ENCODE results near the gene PIP5K1C.
A peak's percentile ranks its signal among the peaks of the same experiment; 100 is the strongest.

PIP5K1C gene

DNA sequence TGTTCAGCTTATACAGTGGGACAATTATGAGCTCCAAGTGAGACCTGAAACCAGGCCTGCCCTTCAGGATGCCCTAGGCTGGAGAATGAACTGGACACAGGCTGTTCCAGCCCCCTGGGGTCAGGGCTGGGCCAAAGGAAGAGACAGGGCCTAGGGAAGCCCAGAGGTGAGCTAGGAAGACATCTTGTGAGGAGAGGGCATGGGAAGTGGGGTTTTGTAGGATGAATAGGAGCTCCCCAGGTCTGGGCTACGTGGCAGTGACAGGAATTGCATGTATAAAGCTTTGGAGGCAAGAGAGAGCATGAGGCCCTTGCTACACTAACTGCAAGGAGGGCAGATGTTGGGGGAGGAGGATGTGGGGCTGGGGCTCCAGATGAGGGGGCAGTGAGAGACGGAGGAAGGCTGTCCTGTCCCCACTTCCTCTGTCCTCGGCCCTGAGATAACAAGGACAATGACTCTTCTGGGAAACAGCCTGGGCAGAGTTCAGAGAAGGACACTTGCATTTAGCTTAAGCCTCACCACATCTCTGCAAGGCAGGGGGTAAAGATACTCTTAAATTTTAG lies 92.1 kb downstream of the PIP5K1C start:
- Histone ChIP-seq H3K27me3 (ENCODE audit: control insufficient read depth, insufficient read depth, low read length) (peaks cover 11% of the 10 kb centered on the region), H3K4me1 (ENCODE audit: control insufficient read depth, insufficient read depth, low read length) (peaks cover 27% of the 10 kb centered on the region), H3K36me3 (ENCODE audit: control insufficient read depth, insufficient read depth, low read length) (no peaks in the 10 kb centered on the region), H3K4me3 (ENCODE audit: low read length) (no peak overlapping the region), H3K9ac (ENCODE audit: low read length) (no peak overlapping the region), H3K9me3 (ENCODE audit: control insufficient read depth, low read length) (no peaks in the 10 kb centered on the region)

DNA sequence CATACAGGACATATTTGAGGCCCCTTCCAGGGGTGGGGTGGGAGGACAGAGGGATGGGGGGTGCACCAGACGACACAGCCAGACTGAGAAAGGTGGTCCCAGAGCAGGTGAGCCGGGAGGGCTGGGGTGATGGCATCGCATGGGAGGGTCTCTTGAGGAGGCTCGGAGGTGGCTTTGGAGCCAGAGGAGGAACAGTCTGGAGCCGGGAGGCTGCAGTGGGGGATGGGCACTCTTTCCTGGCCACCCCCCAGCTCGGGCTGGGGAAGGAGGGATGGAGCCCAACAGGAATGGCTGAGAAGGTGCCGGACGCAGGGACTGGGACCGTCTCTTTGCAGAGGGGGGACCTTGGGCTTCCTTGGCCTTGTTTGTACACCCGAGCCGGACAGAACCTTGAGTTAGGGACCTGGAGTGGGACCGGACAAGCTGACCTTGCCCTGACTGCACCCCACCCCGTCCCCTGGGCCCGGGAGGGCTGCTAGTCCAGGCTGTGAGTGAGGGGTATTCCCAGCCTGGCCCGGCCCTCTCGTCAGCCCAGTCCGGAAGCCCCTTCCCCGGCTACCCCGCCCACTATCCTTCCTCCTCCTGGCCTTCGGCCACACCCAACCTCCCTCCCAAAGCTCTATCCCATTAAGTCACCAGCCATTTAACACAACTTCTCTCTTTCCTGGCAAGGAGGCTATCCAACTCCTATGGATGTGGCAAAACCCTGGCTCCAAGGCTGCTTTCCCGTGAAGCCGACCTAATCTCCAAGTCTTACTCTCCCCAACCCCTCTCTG lies 92.8 kb downstream of the PIP5K1C start:
- H3K27me3 ChIP-seq (ENCODE audit: control insufficient read depth, insufficient read depth, low read length): peaks cover 11% of the 10 kb centered on the region
- H3K4me1 ChIP-seq (ENCODE audit: control insufficient read depth, insufficient read depth, low read length): peaks cover 27% of the 10 kb centered on the region
- no peaks in the 10 kb centered on the region for H3K36me3 ChIP-seq (ENCODE audit: control insufficient read depth, insufficient read depth, low read length)
- peak overlapping the region; percentile 15 for H3K9ac ChIP-seq (ENCODE audit: low read length)
- no peaks in the 10 kb centered on the region for H3K9me3 ChIP-seq (ENCODE audit: control insufficient read depth, low read length)
- H3K4me3 ChIP-seq (ENCODE audit: low read length): no peak overlapping the region

DNA sequence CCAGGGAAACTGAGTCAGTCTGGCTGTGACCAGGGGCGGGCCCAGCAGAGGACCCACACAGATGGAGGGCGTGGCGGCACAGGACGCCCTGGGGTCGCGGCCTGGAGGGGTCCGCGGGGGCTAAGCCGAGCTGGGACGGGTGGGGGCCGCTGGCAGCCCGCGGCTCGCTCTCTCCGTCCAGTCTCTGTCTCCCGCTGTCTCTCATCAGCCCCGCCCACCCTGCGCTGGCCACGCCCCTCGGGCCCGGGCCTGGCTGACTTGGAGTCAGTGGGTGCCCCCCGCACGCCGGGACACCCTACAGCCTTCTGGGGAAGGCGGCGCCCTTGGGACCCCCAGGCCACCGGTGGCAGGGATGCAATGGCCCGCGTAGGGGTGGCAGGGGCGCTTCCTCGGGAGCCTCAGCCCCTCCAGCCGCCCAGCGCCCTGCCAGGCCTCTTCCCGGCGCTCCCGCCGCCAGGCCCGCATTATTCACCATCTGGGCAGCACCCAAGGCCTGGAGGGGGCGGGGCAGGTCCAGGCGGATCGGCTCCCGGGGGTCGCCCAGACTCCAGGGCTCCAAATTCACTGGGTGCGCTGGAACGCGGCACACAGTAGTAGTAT lies 93.5 kb downstream of the PIP5K1C start, which contains the start of gene TBXA2R:
TBXA2R (minus strand) TSS at position 186 of the 600 bp plus-strand sequence. CDS start 6,241 bp downstream, outside the sequence.
- H3K9ac ChIP-seq (ENCODE audit: low read length): peak within 1 kb of the TSS; percentile 22
- no peak within 1 kb of the TSS for H3K4me3 ChIP-seq (ENCODE audit: low read length)
- H3K9me3 ChIP-seq (ENCODE audit: control insufficient read depth, low read length): no peaks in the 10 kb centered on the region
- H3K4me1 ChIP-seq (ENCODE audit: control insufficient read depth, insufficient read depth, low read length): peaks cover 27% of the 10 kb centered on the region
- peaks cover 11% of the 10 kb centered on the region for H3K27me3 ChIP-seq (ENCODE audit: control insufficient read depth, insufficient read depth, low read length)
- H3K36me3 ChIP-seq (ENCODE audit: control insufficient read depth, insufficient read depth, low read length): no peaks in the 10 kb centered on the region

DNA sequence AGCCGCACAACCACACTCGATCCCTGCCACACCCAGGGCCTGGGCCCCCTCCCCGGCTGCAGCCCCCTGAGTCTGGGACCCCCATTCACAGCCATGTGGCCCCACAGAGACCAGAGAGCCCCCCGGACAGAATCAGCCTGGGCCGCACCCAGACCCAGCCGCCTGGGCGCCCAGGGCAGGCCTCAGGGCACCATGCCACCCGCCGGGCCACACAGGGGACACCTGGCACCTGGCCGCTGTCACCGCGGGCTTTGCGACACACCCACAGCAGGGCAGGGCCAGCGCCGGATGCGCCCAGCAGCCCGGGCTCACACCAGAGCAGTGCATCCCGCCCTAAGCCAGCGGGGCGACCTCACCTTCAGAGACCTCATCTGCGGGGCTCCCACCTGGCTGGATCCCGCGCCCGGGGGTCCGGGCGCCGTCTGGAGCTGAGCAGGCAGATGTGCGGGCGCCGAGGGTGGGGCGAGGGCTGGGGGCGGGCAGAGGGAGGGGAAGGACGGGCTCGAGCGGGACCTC lies 94.0 kb downstream of the PIP5K1C start:
- Histone ChIP-seq H3K36me3 (ENCODE audit: control insufficient read depth, insufficient read depth, low read length) (no peaks in the 10 kb centered on the region), H3K4me1 (ENCODE audit: control insufficient read depth, insufficient read depth, low read length) (peaks cover 27% of the 10 kb centered on the region), H3K27me3 (ENCODE audit: control insufficient read depth, insufficient read depth, low read length) (peaks cover 11% of the 10 kb centered on the region), H3K9me3 (ENCODE audit: control insufficient read depth, low read length) (no peaks in the 10 kb centered on the region), H3K9ac (ENCODE audit: low read length) (no peak overlapping the region), H3K4me3 (ENCODE audit: low read length) (no peak overlapping the region)

DNA sequence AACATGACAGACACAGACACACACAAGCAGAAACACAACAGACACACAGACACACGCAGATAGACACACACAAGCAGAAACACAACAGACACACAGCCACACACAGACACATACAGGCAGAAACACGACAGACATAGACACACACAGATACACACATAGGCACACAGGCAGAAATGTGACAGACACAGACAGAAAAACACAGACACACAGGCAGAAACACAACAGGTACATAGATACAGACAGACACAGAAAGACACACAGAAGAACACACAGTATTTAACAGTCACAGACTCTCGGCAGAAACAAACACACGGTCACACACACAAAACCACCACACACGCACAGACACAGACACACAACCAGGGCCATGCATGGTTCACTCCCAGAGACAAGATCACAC lies 94.5 kb downstream of the PIP5K1C start:
- H3K9me3 ChIP-seq (ENCODE audit: control insufficient read depth, low read length): no peaks in the 10 kb centered on the region
- H3K27me3 ChIP-seq (ENCODE audit: control insufficient read depth, insufficient read depth, low read length): peaks cover 11% of the 10 kb centered on the region
- no peaks in the 10 kb centered on the region for H3K36me3 ChIP-seq (ENCODE audit: control insufficient read depth, insufficient read depth, low read length)
- peaks cover 27% of the 10 kb centered on the region for H3K4me1 ChIP-seq (ENCODE audit: control insufficient read depth, insufficient read depth, low read length)
- H3K4me3 ChIP-seq (ENCODE audit: low read length): no peak overlapping the region
- H3K9ac ChIP-seq (ENCODE audit: low read length): no peak overlapping the region

DNA sequence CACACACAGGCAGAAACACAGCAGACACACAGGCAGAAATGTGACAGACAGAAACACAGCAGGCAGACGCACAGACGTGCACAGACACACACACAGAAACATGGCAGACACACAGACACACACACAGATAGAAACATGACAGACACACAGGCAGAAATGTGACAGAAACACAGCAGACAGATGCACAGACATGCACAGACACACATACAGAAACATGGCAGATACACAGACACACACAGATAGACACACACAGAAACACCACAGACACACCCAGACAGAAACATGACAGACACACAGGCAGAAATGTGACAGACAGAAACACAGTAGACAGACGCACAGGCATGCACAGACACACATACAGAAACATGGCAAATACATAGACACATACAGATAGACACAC lies 94.9 kb downstream of the PIP5K1C start:
- Histone ChIP-seq H3K27me3 (ENCODE audit: control insufficient read depth, insufficient read depth, low read length) (peaks cover 11% of the 10 kb centered on the region), H3K4me3 (ENCODE audit: low read length) (no peak overlapping the region), H3K9ac (ENCODE audit: low read length) (no peak overlapping the region), H3K9me3 (ENCODE audit: control insufficient read depth, low read length) (no peaks in the 10 kb centered on the region), H3K4me1 (ENCODE audit: control insufficient read depth, insufficient read depth, low read length) (peaks cover 27% of the 10 kb centered on the region), H3K36me3 (ENCODE audit: control insufficient read depth, insufficient read depth, low read length) (no peaks in the 10 kb centered on the region)

DNA sequence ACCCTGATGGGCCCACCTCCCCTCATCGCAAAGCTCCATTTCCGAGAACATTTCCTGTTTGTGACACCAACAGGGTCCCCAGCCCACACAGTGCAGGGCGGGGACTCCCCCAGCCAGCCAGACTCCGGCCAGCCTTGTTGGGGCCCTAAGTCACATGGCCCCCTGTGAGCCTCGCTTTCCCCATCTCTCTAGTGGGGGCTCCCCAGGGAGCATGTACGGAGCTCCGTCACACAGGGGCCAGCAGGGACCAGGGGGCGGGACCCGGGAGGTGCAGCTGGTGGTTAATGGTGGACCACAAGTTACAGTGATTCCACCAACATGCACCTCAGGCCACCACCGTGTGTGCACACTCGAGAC lies 95.3 kb downstream of the PIP5K1C start:
- Histone ChIP-seq H3K4me3 (ENCODE audit: low read length) (no peak overlapping the region), H3K9ac (ENCODE audit: low read length) (no peak overlapping the region), H3K27me3 (ENCODE audit: control insufficient read depth, insufficient read depth, low read length) (peaks cover 11% of the 10 kb centered on the region)

DNA sequence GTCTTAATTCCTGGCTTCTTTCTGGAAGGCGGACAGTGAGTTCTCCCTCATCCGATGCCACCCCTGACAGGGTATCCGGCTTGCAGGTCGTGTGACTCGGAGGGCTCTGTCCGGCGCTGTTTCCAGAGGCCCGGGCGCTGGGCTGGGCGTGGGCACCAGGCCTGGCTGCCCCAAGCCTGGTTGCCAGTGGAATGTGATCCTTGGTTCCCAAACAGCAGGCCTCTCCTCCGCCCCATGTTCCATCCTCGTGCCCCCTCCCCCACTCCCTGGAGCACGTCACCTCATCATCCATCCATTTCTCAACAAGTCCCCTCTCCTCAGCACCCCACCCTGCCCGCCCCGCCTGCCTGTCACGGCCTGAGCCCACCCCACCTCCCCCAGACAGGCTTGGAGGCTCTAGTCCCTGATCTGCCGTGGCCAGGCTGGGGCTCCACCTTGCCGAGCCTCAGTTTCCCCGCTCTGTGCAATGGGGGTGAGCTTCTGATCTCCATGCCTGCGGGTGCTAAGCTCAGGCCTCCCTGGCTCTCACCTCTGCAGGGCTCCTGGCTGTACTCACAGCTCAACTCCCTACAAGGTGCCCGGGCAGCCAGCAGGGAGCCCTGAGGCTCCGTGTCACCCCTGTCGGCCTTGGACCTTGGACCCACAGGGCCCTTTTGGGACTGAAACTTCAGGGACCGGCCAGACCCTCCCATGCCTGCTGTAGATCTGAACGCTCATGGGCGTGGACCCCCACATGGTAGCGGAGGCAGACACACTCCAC lies 95.9 kb downstream of the PIP5K1C start:
- Histone ChIP-seq H3K9me3 (ENCODE audit: control insufficient read depth, low read length) (no peaks in the 10 kb centered on the region), H3K4me3 (ENCODE audit: low read length) (no peak overlapping the region), H3K36me3 (ENCODE audit: control insufficient read depth, insufficient read depth, low read length) (no peaks in the 10 kb centered on the region), H3K27me3 (ENCODE audit: control insufficient read depth, insufficient read depth, low read length) (peaks cover 11% of the 10 kb centered on the region), H3K4me1 (ENCODE audit: control insufficient read depth, insufficient read depth, low read length) (peaks cover 27% of the 10 kb centered on the region), H3K9ac (ENCODE audit: low read length) (no peak overlapping the region)

More for the DNA sequence above, 95.3 kb downstream of the PIP5K1C start:
- Histone ChIP-seq H3K36me3 (ENCODE audit: control insufficient read depth, insufficient read depth, low read length) (no peaks in the 10 kb centered on the region), H3K4me1 (ENCODE audit: control insufficient read depth, insufficient read depth, low read length) (peaks cover 27% of the 10 kb centered on the region), H3K9me3 (ENCODE audit: control insufficient read depth, low read length) (no peaks in the 10 kb centered on the region)

DNA sequence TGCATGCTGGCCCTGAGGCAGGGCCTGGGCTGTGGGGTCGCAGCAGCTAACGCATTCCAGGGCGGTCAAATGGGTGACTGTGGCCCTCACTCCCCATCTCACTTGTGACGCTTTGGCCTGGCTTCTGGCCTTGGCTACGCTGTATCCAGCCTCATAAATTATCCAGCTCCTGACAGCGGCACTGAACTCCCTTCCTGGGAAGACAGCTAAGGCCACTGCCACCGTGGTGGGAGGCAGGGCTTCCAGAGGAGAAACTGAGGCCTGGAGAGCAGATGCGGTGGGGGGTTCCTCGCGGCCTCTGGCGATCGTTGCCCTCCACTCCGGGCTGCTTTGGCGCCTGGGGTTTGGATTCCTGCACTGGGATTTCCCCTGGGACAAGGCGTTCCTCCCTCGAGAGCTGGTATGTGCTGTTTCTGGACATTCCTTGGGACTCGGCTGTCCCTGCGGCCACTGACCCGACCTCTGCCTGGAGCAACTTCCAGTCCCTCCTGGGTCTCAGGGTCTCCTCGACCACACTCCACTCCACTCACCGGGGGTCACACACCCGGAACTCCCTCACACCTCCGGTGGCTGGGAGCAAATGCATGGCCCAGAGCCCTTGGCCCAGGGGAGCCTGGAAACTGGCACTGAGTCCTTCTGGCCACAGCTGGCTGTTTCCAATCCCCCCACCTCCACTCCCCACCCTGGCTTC lies 97.0 kb downstream of the PIP5K1C start:
- Histone ChIP-seq H3K9ac (ENCODE audit: low read length) (no peak overlapping the region), H3K9me3 (ENCODE audit: control insufficient read depth, low read length) (no peaks in the 10 kb centered on the region), H3K36me3 (ENCODE audit: control insufficient read depth, insufficient read depth, low read length) (no peaks in the 10 kb centered on the region), H3K4me3 (ENCODE audit: low read length) (no peak overlapping the region), H3K27me3 (ENCODE audit: control insufficient read depth, insufficient read depth, low read length) (peaks cover 11% of the 10 kb centered on the region), H3K4me1 (ENCODE audit: control insufficient read depth, insufficient read depth, low read length) (peaks cover 27% of the 10 kb centered on the region)

DNA sequence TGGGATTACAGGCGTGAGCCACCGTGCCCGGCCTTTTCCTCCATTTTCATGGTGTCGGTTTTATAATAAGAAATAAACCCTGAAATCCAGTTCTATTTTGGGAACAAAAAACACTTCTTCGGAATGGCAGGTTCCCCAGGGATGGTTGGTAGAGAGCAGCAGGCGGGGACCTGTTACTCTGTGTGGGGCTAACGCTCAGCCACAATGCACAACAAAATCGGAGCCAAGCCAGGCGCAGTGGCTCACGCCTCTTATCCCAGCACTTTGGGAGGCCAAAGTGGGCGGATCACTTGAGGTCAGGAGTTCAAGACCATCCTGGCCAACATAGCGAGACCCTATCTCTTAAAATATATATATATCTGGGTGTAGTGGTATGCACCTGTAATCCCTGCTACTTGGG lies 99.2 kb downstream of the PIP5K1C start:
- Histone ChIP-seq H3K4me3 (ENCODE audit: low read length) (no peak overlapping the region), H3K9ac (ENCODE audit: low read length) (no peak overlapping the region), H3K36me3 (ENCODE audit: control insufficient read depth, insufficient read depth, low read length) (no peaks in the 10 kb centered on the region), H3K4me1 (ENCODE audit: control insufficient read depth, insufficient read depth, low read length) (peaks cover 7% of the 10 kb centered on the region), H3K9me3 (ENCODE audit: control insufficient read depth, low read length) (no peaks in the 10 kb centered on the region), H3K27me3 (ENCODE audit: control insufficient read depth, insufficient read depth, low read length) (peaks cover 6% of the 10 kb centered on the region)

DNA sequence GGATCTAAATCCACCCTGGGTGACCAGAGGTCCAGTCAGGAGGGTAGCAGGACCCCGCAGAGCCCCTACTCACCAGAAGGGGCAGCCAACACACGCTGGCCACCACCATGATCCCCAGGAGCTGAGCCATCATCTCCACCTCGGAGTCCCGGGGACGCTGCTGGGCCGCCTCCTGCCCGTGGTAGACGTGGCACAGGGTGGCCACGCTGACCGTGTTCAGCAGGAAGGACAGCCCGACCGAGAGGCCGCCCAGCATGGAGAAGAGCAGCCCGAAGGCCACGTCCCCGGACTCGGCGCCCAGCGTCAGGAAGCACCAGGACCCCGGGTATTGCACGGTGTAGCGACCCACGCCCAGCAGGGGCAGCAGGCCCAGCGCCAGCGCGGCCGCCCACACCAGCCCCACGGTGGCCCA lies 100.5 kb downstream of the PIP5K1C start:
- H3K4me3 ChIP-seq (ENCODE audit: low read length): no peak overlapping the region
- peaks cover 4% of the 10 kb centered on the region for H3K4me1 ChIP-seq (ENCODE audit: control insufficient read depth, insufficient read depth, low read length)
- H3K36me3 ChIP-seq (ENCODE audit: control insufficient read depth, insufficient read depth, low read length): no peaks in the 10 kb centered on the region
- no peak overlapping the region for H3K9ac ChIP-seq (ENCODE audit: low read length)
- no peaks in the 10 kb centered on the region for H3K9me3 ChIP-seq (ENCODE audit: control insufficient read depth, low read length)
- H3K27me3 ChIP-seq (ENCODE audit: control insufficient read depth, insufficient read depth, low read length): peaks cover 5% of the 10 kb centered on the region

All from mucosa of stomach (tissue), 1 donor.